H9 (cell line): ENCODE data around the gene TMIGD2. TPM values are rescaled to one million over a fixed set of nuclear protein-coding genes. Genes with fewer than 3 reads are reported as not detected.

ENCODE experiments used
- DNase-seq: peaks from one replicate; pipeline ENCODE4 v3.0.0-alpha.2; 2017
- H2AFZ ChIP-seq: one replicate; pipeline ENCODE4 v1.6.1; 2013; ENCODE audit warnings: mild to moderate bottlenecking, low read length, control low read depth, moderate library complexity
- H2AK5ac ChIP-seq: 2 replicates; pipeline ENCODE4 v1.6.1; 2013; ENCODE audit warnings: low read length, control low read depth, mixed read lengths; ENCODE audit not compliant: insufficient read length
- H2BK120ac ChIP-seq: one replicate; pipeline ENCODE4 v1.6.1; 2013; ENCODE audit warnings: low read depth, mild to moderate bottlenecking, low read length, control low read depth, inconsistent platforms; ENCODE audit not compliant: poor library complexity, severe bottlenecking
- H2BK12ac ChIP-seq: 2 replicates; pipeline ENCODE4 v1.6.1; 2013; ENCODE audit warnings: low read length, control low read depth, mixed read lengths, low read depth; ENCODE audit not compliant: insufficient read length
- H2BK15ac ChIP-seq: 2 replicates; pipeline ENCODE4 v1.6.1; 2013; ENCODE audit warnings: low read depth, low read length, control low read depth
- H2BK20ac ChIP-seq: one replicate; pipeline ENCODE4 v1.6.1; 2013; ENCODE audit warnings: low read depth, mild to moderate bottlenecking, low read length, control low read depth, inconsistent platforms; ENCODE audit not compliant: poor library complexity, severe bottlenecking
- H2BK5ac ChIP-seq: 2 replicates; pipeline ENCODE4 v1.6.1; 2013; ENCODE audit warnings: low read length, control low read depth, mixed read lengths; ENCODE audit not compliant: insufficient read length
- H3K14ac ChIP-seq: 2 replicates; pipeline ENCODE4 v1.6.1; 2013; ENCODE audit warnings: low read length, control low read depth; ENCODE audit not compliant: insufficient read depth
- H3K18ac ChIP-seq: 2 replicates; pipeline ENCODE4 v1.6.1; 2013; ENCODE audit warnings: low read depth, mild to moderate bottlenecking, mixed read lengths, low read length, control low read depth; ENCODE audit not compliant: insufficient read length
- H3K23ac ChIP-seq: 2 replicates; pipeline ENCODE4 v1.6.1; 2013; ENCODE audit warnings: low read length, control low read depth, mixed read lengths, low read depth; ENCODE audit not compliant: insufficient read length
- H3K23me2 ChIP-seq: 2 replicates; pipeline ENCODE4 v1.6.1; 2013; ENCODE audit warnings: low read depth, mild to moderate bottlenecking, mixed read lengths, low read length, control low read depth; ENCODE audit not compliant: insufficient read length, poor library complexity, severe bottlenecking
- H3K27ac ChIP-seq: 2 replicates; pipeline ENCODE4 v1.5.1; 2013; ENCODE audit warnings: low read length, control low read depth, mixed read lengths, low read depth; ENCODE audit not compliant: insufficient read length
- H3K27me3 ChIP-seq: 2 replicates; pipeline ENCODE4 v1.6.1; 2013; ENCODE audit warnings: low read length, control low read depth, inconsistent platforms; ENCODE audit not compliant: insufficient read depth
- H3K4ac ChIP-seq: 2 replicates; pipeline ENCODE4 v1.6.1; 2013; ENCODE audit warnings: low read depth, mild to moderate bottlenecking, control low read depth, inconsistent platforms, low read length, moderate library complexity
- H3K4me1 ChIP-seq: 2 replicates; pipeline ENCODE4 v1.6.1; 2013; ENCODE audit warnings: low read length, control low read depth, inconsistent platforms; ENCODE audit not compliant: insufficient read depth
- H3K4me2 ChIP-seq: 2 replicates; pipeline ENCODE4 v1.6.1; 2013; ENCODE audit warnings: low read length, control low read depth, mixed read lengths; ENCODE audit not compliant: insufficient read length, insufficient read depth
- H3K56ac ChIP-seq: 2 replicates; pipeline ENCODE4 v1.6.1; 2013; ENCODE audit warnings: low read depth, mild to moderate bottlenecking, mixed read lengths, low read length, control low read depth; ENCODE audit not compliant: insufficient read length
- H3K79me1 ChIP-seq: 2 replicates; pipeline ENCODE4 v1.6.1; 2013; ENCODE audit warnings: low read depth, mild to moderate bottlenecking, moderate library complexity, low read length, control low read depth, inconsistent platforms; ENCODE audit not compliant: insufficient read depth, poor library complexity, severe bottlenecking
- H3K79me2 ChIP-seq: 2 replicates; pipeline ENCODE4 v1.6.1; 2013; ENCODE audit warnings: low read length, control low read depth, inconsistent platforms; ENCODE audit not compliant: insufficient read depth
- H3K9ac ChIP-seq: 2 replicates; pipeline ENCODE4 v1.6.1; 2013; ENCODE audit warnings: low read length, control low read depth, mixed read lengths; ENCODE audit not compliant: insufficient read length; ENCODE audit errors: extremely low read depth
- H3K9me3 ChIP-seq: one replicate; pipeline ENCODE4 v1.6.1; 2013; ENCODE audit warnings: low read depth, low read length, inconsistent platforms; ENCODE audit not compliant: control insufficient read depth
- H3T11ph ChIP-seq: one replicate; pipeline ENCODE4 v1.6.1; 2013; ENCODE audit warnings: mild to moderate bottlenecking, low read length, control low read depth, inconsistent platforms
- H4K20me1 ChIP-seq: one replicate; pipeline ENCODE4 v1.6.1; 2013; ENCODE audit not compliant: control insufficient read depth, insufficient read length, insufficient read depth
- H4K5ac ChIP-seq: 2 replicates; pipeline ENCODE4 v1.6.1; 2013; ENCODE audit warnings: low read depth, mild to moderate bottlenecking, mixed read lengths, low read length, control low read depth; ENCODE audit not compliant: insufficient read length
- H4K8ac ChIP-seq: replicated peaks from 2 replicates; pipeline ENCODE4 v1.6.1; 2013; ENCODE audit warnings: low read length, control low read depth, mixed read lengths, low read depth; ENCODE audit not compliant: insufficient read length
- H4K91ac ChIP-seq: 2 replicates; pipeline ENCODE4 v1.6.1; 2013; ENCODE audit warnings: low read depth, mild to moderate bottlenecking, moderate library complexity, mixed read lengths, low read length, control low read depth; ENCODE audit not compliant: insufficient read length
- H3K27ac Mint-ChIP-seq, 3 experiments: 2 replicates in 2 of 3; 3 replicates in 1 of 3; pipeline ENCODE4 v1.8.0; 2020 to 2021; ENCODE audit warnings: mixed read lengths in 3 of 3, mild to moderate bottlenecking in 1 of 3, moderate library complexity in 1 of 3
- H3K27me3 Mint-ChIP-seq: 2 replicates; pipeline ENCODE4 v1.8.0; 2021; ENCODE audit warnings: low read depth, mild to moderate bottlenecking, moderate library complexity, mixed read lengths
- H3K36me3 Mint-ChIP-seq, 3 experiments: 2 replicates in 2 of 3; 3 replicates in 1 of 3; pipeline ENCODE4 v1.8.0; 2020 to 2021; ENCODE audit warnings: low read depth in 3 of 3, mixed read lengths in 3 of 3; ENCODE audit not compliant: insufficient read depth in 1 of 3
- H3K4me1 Mint-ChIP-seq, 2 experiments: 2 replicates each; pipeline ENCODE4 v1.8.0; 2020; ENCODE audit warnings: mixed read lengths in 2 of 2
- H3K4me3 Mint-ChIP-seq, 2 experiments: 2 replicates in 1 of 2; 3 replicates in 1 of 2; pipeline ENCODE4 v1.8.0; 2020 to 2021; ENCODE audit warnings: mild to moderate bottlenecking in 2 of 2, mixed read lengths in 2 of 2, moderate library complexity in 1 of 2
- H3K9me3 Mint-ChIP-seq, 2 experiments: 2 replicates in 1 of 2; 3 replicates in 1 of 2; pipeline ENCODE4 v1.8.0; 2020; ENCODE audit warnings: mild to moderate bottlenecking in 2 of 2, mixed read lengths in 2 of 2, moderate library complexity in 1 of 2
- WGBS: extraction: QIAGEN DNeasy Blood & Tissue Kit; methylation state at CpG from one replicate; pipeline ENCODE4 v1.1.7; 2013; ENCODE audit warnings: missing lambda C conversion rate, low lambda C conversion rate, mixed read lengths; ENCODE audit not compliant: insufficient read length; ENCODE audit errors: extremely low coverage; 5-methylcytosine and 5-hydroxymethylcytosine counted together
- total RNA-seq: library from RNA; stranded (reverse); gene quantifications from 2 replicates; pipeline ENCODE4 v1.2.1, GENCODE V29; 2021
- TF ChIP-seq, protein P1 (sequence below): fragments of 200-600 bp; sonication (generic); conservative IDR thresholded peaks from 3 replicates; pipeline ENCODE4 v1.8.0; 2021; ENCODE audit warnings: antibody characterized with exemption, mild to moderate bottlenecking

The TMIGD2 gene
- total RNA-seq, 1 experiment from 2014 or later, result 0.26 TPM

- Histone ChIP-seq H3K4ac (no peak overlapping the region), H2BK20ac (no peak overlapping the region), H4K5ac (no peak overlapping the region), H4K8ac (no peak overlapping the region), H3K4me1 (no peaks in the 10 kb centered on the region), H2AK5ac (no peak overlapping the region), H3K27ac (no peak overlapping the region), H3K56ac (no peak overlapping the region), H2BK5ac (no peak overlapping the region), H2BK12ac (no peak overlapping the region), H3K18ac (no peak overlapping the region), H3K23ac (no peak overlapping the region), H3K27me3 (no peaks in the 10 kb centered on the region), H3K9ac (no peak overlapping the region), H4K20me1 (no peaks in the 10 kb centered on the region), H2AFZ (no peak overlapping the region), H2BK120ac (no peak overlapping the region), H3T11ph (no peak overlapping the region), H3K79me1 (no peaks in the 10 kb centered on the region), H3K14ac (no peak overlapping the region; the same call in 1 of the 2 replicates), H3K23me2 (no peaks in the 10 kb centered on the region), H3K9me3 (no peaks in the 10 kb centered on the region), H2BK15ac (no peak overlapping the region), H3K4me2 (no peak overlapping the region), H3K79me2 (no peaks in the 10 kb centered on the region), H4K91ac (no peak overlapping the region)
- WGBS, result no CpG with 5 or more reads among the region's 8 CpGs
- Mint-ChIP-seq H3K4me3 (no peak overlapping the region), H3K4me1 (peaks cover 5 to 15% of the 10 kb centered on the region in 2 experiments), H3K27me3 (peaks cover 19% of the 10 kb centered on the region), H3K9me3 (no peaks in the 10 kb centered on the region; a peak in 1 of 5 replicates), H3K36me3 (no peaks in the 10 kb centered on the region), H3K27ac (no peak overlapping the region)
- TF ChIP-seq, protein P1, sequence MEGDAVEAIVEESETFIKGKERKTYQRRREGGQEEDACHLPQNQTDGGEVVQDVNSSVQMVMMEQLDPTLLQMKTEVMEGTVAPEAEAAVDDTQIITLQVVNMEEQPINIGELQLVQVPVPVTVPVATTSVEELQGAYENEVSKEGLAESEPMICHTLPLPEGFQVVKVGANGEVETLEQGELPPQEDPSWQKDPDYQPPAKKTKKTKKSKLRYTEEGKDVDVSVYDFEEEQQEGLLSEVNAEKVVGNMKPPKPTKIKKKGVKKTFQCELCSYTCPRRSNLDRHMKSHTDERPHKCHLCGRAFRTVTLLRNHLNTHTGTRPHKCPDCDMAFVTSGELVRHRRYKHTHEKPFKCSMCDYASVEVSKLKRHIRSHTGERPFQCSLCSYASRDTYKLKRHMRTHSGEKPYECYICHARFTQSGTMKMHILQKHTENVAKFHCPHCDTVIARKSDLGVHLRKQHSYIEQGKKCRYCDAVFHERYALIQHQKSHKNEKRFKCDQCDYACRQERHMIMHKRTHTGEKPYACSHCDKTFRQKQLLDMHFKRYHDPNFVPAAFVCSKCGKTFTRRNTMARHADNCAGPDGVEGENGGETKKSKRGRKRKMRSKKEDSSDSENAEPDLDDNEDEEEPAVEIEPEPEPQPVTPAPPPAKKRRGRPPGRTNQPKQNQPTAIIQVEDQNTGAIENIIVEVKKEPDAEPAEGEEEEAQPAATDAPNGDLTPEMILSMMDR, result no peak
- no peak for DNase-seq
Measured at GRCh38 chr19:4291184-4291732, 10.9 kb downstream of the TMIGD2 start.
